Activated CD8-positive, alpha-beta memory T cell treated with anti-CD3 and anti-CD28 coated beads for 36 hours (primary cell): Measurements from ENCODE around the gene SATB2. TPM values are rescaled to one million over a fixed set of nuclear protein-coding genes. Genes with fewer than 3 reads are reported as not detected.

ENCODE experiments used
- CTCF ChIA-PET: fragments of 350-600 bp; sonication (Branson Sonifier 250); formaldehyde crosslinking; loops from one replicate; lab custom pipeline; 2021; ENCODE audit warnings: antibody characterized with exemption; lab: Charles Lee
- POLR2A ChIA-PET: fragments of 350-600 bp; sonication (Branson Sonifier 250); formaldehyde crosslinking; loops from one replicate; lab custom pipeline; 2021; ENCODE audit warnings: antibody characterized with exemption; lab: Charles Lee
- total RNA-seq, 2 experiments: library from RNA; stranded (reverse); gene quantifications; one replicate each; pipeline ENCODE4 v1.2.3, GENCODE V29; 2021

SATB2 gene
- total RNA-seq, 2 experiments from 2014 or later, result 0.15 to 0.21 TPM

DNA sequence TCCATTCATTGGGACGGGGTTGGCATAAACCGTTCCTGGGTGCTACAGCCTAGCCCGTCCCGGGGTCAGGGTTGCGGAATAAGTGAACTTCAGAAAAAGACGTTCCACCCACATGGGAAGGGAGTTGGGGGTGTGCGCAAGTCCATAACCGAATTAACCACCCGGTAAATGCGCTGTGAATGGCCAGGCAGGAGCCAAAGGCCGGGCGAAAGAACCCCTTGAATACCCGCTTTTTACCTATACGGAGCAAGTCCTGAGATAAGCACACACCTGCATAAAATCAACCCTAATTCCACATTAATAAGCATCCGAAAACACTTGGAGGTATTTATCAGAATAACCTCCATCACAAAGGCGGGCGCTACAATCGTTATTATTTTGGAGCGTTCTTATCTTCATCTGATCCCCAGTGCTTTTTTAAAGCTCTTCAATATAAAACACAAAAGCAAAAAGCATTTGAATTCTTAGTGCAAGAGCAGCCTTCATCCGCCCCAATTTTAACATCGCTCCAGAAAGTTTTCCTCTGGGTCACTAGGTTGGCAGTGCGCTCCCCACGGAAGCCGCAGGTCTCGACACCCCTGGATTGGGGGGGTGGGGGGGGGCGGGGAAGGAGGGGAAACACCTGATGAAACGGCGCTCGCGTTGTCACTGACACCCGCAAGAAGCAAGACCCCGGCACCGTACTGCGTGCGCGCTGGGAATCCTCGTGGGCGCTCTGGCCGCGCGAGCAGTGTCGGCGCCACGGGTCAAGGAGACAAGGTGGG, 1.2 kb downstream of the SATB2 start:
- POLR2A ChIA-PET, result no interaction called here
- CTCF ChIA-PET, result no interaction called here

DNA sequence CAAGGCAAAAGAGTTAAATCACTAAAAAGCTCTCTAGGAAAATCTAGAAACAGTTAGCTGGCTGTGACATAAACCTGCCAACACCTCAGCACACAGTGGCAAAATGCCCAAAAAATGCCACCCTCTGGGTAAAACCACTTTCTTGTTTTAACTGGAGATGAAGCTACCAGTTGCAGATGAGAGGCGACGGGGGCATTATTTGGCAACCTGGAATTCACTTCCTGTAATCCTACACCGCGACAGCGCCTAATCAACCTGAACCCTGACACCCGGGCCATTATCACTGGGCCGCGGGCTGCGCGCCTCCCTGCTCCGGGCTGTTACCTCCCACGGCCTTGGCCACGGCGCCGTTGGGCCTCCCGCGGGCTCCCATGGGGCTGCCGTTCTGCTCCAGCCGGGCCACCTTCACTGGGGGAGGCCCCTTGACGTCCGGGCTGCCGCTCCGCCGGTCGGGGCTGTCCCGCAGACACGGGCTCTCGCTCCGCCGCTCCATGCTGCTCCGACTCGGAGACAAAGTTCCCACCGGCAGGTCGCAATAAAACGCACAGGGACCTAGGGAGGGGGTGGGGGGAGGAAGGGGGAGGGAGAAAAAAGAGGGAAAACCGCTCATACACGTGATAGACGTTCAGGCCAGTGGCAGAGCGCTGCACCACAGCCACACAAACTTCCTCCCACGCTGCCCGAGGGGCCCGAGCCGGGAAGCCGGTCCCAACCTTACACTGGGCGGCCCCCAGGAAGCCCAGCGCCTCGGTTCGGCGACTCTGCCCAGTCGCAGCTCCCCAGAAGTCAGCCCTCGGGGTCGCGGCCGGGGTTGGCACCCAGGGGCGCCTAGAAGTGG, 2.0 kb downstream of the SATB2 start:
- POLR2A ChIA-PET, result no interaction called here

DNA sequence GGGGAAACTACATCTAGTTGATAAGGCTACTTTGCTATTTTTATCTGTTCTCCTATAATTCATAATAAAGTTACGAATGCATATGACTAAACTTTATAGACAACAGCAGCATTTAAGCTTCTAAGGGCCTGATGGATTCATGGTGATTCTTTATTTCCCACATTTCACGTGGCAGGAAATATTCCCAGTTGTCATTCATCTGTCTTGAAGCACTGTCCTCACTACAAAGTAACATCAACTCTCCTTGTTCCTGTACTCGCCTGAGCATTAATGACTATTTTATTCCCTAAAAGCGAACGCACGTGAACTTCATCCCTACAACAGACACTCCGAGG, 2.6 kb downstream of the SATB2 start:
- ChIA-PET POLR2A (no interaction called here), CTCF (interaction anchor here (0.7 kb wide), 1 partner anchor 16 kb away, joined by 4 read pairs; no protein-coding TSS in a partner anchor)

More for the DNA sequence above, 2.0 kb downstream of the SATB2 start:
- CTCF ChIA-PET, result interaction anchor here (0.7 kb wide), 1 partner anchor 16 kb away, joined by 4 read pairs; no protein-coding TSS in a partner anchor

DNA sequence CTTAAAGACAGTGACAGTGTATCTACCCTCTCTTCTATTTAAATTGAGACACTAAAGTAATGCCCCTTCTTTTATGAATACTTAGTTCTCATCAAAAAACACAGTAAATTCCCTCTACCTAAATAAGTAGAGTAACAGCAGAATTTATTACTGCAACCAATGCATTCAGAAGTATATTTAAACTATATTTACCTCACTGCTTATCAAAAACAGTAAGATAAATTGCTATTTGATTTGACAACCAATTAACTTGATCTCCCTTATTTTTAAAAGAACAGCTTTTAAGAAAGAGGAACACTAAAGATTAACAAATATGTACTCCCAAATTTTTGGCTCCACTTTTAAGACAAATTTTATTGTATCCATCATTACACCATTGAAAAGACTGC, 4.8 kb downstream of the SATB2 start:
- ChIA-PET CTCF (no interaction called here), POLR2A (no interaction called here)

DNA sequence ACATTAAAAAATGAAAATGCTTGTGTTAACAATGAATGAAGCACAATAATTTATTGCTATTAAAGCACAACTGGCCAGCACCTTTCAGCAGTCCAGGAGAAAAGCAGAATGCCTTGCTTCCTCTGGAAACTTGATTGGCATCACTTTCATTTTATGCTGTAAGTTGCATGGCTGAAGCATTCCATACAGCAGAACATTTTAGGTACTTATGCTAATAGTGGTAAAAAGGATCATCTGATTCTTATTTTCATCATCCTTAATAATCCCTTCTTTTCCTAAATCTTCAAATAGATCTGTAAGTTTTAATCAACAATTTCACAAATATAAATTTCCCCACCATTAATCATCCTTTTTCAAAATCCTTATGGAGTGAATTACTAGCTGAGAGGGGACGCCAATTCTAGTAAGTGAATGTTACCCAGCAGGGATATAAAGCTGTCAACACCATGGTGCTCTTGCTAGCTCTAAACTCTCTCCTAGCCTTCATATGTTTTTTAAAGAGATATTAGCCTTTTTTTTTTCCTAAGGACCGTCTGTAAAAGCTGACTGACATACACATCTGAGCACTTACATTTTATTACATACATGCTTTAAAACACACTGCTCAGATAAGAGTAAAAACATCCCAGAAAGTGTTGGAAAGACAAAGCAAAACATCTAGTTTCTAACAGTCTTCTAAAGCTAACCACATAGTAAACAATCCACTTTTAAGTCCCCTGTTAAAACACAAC, 5.3 kb downstream of the SATB2 start:
- POLR2A ChIA-PET, result no interaction called here

DNA sequence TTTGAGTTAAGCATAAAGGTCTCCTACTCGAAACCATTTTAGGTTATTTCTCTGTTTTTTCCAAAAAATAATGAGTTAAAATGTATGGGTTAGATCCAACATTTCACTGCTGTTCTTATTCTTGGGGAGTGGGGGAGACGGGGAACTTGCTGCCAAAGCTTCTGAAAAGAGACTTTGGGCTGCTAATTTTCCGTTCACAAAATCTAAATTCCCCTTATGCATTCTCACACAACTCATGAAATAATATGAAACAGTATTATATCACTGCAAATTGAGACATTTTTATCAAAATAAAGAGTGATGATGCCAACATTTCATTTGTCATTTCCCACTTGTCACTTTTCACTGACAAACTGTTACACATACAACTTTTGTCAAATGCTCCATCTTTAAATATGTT, 7.8 kb downstream of the SATB2 start:
- POLR2A ChIA-PET, result no interaction called here
- CTCF ChIA-PET, result no interaction called here

More for the DNA sequence above, 5.3 kb downstream of the SATB2 start:
- CTCF ChIA-PET, result no interaction called here

DNA sequence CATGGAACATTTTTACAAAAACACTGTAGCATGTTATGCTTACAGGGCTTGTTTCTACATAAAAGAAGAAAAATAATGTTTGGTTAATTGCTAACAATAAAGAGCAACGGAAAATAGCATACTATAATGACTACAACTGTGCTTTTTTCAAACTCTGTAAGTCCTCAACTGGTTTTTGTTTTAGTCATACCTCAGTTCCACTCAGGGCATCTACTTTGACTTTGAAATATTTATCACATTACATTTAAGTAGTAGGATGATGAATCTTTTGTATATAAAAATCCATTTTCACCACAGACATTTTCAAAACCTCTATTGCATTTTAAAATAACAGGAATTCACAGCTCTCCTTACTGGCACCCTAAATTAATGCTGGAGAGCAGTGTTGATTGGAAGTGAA, 8.3 kb downstream of the SATB2 start:
- ChIA-PET POLR2A (no interaction called here), CTCF (no interaction called here)

DNA sequence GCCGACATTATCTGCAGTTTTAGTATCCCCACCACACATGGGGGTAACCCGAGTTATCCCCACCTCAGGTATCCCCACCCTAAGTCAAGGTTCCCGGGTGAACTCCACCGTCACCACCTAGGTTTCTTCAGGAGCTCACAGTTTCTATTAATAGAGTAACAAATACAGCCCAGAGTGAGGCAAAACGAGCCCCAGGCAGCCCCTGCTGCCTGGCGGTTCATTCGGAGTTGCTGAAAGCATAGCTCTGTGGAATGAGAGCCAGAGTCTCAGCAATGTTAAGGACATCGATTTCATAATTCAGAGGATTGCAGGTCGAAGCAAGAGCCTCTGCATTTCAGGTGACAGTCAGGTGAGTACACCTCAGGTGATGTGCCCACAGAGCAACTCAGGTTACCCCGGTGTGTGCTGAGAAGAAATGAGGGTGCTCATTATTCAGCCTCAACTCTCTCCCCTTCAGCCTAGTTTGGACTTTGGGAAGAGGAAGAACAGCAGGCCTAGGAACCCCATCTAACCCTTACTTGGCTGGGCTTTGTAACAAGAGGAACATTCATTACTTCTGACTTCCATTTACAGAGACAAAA, 10.7 kb downstream of the SATB2 start:
- ChIA-PET POLR2A (no interaction called here), CTCF (no interaction called here)

DNA sequence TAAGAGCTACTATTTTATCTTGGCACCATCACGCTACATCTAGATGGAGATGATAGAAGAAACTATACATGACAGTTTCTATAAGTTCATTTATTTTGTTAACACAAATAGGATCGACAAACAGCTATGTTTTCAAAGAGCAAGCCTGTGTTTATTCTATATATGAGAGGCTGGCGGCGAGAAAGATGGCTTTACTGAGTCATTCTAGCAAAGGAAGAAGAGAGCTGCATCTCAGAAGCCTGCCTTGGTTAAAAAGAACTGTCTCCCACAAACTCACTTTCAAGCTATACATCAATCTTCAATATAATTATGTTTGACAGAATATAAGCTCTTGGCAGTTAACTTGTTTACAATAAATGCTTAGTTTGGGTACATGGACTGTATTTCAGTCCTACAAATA, 13.0 kb downstream of the SATB2 start:
- ChIA-PET POLR2A (no interaction called here), CTCF (no interaction called here)

DNA sequence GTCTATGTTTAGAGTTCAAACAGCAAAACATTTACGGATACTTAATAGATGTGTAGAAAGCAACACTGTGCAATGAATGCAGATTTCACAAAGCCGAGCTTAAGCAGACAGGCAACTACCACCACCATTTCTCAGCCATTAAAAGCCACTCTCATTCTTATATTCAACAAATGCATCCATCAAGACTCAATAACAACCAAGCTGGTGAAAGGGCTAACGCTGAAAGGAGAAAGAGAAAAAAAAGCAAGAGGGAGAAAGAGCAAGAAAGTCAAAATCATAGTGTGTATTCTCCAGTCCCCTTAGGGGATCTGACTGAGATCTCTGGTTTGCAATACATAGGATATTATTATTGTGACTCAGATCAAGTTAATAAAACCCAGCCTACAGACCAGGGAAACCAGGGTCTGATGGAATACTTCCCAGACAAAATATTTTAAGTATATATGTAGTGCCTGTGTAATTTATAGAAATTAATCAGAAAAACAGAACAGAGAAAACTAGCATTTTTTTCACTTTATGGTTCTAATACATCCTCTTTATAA, 14.1 kb downstream of the SATB2 start:
- ChIA-PET CTCF (no interaction called here), POLR2A (no interaction called here)

DNA sequence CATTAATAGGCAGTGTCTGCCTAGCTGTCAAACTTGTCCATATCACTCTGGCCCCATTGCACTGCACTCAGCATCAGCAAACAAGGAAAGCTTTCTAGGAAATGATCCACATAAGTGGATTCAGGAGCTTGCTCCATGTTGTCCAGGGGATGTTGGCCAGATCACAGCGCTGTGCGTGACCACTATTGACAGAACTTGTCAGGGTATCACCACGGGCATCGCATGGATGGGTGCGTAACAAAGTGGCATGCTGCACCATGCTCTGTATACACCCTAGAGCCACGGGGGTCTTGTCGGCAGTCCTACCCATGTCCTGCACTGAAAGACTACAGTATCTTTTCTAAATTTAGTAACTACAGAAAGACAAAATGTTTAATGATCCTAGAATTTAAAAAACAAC, 15.6 kb downstream of the SATB2 start:
- POLR2A ChIA-PET, result no interaction called here
- CTCF ChIA-PET, result no interaction called here

DNA sequence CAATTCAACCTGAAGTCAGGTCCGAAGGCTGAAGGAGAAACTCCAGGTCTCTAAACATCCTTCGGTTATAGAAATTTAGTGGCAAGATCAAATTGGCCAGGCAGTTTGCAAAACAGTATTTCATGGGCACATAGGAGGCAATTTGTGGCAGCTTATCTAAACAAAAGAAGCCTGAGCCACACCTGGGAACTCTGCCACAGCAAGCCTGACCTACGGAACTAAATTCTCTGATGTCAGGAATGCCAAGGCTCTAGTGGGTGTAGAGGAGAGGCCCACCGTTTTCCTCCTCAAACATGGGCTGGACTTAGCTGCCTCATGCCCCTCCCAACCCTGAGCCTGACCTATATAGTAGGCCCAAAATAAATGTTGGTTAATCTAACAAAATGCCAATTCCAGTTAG, 16.0 kb downstream of the SATB2 start:
- CTCF ChIA-PET, result no interaction called here
- POLR2A ChIA-PET, result no interaction called here

DNA sequence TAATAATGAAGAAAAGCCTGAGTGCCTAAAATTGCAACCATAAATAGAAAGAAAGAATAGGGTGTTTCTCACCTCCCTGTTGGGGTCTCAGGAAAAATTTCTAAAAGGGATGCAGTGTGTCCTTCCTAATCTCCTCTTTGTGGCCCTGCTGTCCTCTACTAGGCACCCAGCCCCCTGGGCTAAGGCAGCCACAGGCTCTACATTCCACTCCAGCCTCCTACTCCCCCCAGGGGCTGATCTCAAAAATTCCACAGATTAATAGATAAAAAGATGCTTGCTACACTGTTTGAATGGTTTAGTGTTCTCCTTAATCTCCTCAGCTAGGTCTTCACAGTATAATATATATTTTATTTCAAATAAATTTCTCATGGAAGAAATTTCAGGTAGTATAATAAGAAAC, 17.6 kb downstream of the SATB2 start:
- ChIA-PET POLR2A (no interaction called here), CTCF (no interaction called here)

DNA sequence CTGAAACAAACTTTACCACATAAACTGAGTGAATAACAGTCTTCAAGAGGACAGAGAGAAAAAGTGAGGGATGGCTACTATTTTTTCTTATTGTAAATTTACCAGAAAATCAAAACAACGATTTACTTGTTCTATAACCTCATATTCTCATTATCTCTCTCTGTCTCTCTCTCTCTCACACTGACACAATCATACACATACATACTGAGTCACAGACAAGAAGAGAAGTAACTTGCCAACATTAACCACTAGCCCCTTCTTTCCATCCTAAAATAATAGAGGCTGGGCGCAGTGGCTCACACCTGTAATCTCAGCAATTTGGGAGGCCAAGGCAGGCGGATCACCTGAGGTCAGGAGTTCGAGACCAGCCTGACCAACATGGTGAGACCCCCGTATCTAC, 18.2 kb downstream of the SATB2 start:
- POLR2A ChIA-PET, result no interaction called here
- CTCF ChIA-PET, result no interaction called here

DNA sequence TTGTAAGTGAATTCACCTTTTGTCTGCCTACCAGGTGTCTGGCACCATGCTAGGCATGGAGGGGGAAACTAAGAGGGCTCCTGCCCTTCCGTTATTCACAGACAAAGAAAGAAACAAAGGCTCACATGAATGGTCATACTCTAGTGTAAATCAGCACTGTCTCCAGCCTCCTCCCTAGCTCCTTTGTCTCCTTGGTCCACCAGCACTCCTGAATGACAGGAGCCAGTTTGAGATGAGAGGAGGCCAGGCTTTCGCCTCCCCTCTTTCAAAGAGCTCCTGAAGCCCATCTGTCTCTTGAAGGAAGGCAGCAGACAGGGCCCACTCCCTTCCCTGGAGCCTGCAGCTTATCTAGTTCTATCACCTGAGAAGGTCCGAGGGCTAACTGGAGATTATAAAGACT, 18.7 kb downstream of the SATB2 start:
- CTCF ChIA-PET, result no interaction called here
- POLR2A ChIA-PET, result no interaction called here

DNA sequence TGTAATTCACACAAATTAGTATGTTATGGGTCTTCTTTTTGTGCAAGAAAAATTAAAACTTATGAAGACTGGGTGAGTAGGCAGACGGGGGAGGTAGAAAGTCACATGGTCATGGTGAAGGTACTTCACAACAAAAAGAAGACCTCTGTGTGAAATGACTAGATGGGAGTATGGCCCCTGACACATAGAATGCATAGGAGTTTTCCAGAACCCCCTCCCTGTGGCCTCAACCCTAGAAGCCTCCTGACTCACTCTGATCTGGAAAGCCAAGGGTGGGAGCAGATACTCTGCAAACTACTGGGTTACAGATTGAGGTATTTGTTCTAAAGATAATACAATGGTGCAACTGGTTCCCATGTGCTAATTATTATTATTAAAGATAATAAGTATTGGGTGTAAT, 23.2 kb downstream of the SATB2 start:
- CTCF ChIA-PET, result no interaction called here
- POLR2A ChIA-PET, result no interaction called here

DNA sequence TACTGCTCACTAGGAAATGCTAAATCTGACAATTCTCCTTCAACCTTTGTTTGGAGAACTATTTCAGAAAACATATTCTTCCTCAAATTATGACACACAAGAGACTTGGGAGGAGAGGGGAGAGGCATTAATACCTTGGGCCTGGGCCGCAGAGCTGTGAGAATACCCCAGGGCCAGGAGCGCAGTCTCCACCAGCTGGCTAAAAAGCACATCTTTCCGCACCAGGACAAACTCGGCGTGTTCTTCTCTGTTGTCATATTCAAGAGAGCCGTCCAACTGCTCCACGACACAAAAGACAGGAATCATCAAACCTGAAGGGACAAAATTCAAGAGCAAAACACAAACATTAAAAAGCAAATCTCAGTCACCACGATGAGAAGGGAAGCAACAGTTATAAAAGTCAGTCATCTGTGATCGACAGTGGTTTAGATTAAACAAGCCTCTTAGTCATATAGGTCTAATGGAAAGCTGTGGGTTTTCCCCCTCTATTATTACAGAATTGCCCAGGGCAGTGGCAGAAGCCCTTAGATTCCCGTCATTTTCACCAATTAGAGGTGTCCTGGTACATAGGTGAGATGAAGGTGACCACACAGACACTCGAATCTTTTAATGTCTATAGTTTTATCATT, 24.4 kb downstream of the SATB2 start:
- CTCF ChIA-PET, result no interaction called here
- POLR2A ChIA-PET, result no interaction called here

DNA sequence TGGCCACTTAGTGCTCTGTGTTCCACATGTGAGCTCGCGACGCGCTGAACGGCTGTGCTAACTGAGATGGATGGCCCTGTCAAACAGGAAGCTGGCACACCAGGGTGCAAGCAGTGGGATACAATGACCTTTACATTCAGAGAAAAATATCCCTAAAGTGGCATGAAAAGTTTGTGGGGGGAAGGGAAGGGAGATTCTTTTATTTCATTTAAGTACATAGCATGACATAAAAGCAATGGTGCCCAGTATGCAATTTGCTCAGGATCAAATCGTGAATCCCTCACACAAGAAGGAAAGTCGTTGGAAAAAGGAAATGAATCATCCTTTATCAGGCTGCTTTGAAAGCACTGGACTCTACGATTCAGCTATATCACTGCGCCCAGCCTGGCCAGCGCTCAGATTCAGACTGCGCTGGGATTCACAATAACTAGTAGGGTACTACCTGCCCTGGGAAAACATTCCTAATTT, 26.0 kb downstream of the SATB2 start:
- CTCF ChIA-PET, result no interaction called here
- POLR2A ChIA-PET, result no interaction called here

DNA sequence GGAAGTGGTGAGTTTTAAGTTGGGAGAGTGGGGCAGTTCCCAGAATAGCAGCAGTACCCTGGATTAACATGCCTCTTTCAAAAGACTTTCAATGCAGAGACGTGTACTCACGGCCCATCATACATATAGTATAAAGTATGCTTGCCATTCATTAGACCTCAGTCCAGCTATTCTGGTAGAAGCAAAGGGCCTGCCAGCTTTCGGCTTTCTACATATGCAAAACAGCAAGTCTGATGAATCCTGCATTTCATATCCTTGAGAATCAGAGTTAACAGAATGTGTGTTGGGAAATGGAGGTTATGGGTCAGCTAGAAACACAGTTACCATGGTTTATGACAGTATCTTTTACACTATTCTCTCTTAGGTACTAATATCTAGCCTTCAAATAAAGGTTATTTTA, 27.5 kb downstream of the SATB2 start:
- ChIA-PET POLR2A (no interaction called here), CTCF (no interaction called here)
